ENCODE results near the gene CARD9.

The CARD9 gene

DNA sequence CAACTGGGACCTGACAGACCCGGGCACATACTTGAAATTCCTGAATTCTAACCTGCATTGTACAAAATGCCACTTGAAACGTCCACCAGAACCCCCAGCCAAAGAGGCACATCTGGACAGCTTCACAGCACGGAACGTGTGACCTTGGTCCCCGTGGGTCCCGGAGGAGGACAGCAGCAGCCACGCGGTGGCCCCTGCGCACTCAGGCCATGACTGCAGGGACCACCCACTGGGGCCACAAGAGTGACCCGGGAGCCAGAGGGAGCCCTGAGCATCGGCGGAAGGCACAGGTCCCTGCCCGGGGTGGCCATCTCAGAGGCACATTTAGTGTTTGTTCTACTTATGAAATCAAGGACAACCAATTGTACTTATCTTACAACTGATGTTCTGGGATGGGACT is 28.6 kb upstream of the CARD9 start:
- Histone ChIP-seq H2BK12ac (ENCODE audit: low read length) (no peak overlapping the region), H3K4me3 (ENCODE audit: low read length in 2 of 2) (peak overlapping the region in 1 of 2 donors; percentile 52), H3K9ac (ENCODE audit: low read depth, low read length, poor library complexity) (no peak overlapping the region), H3K4me1 (ENCODE audit: control insufficient read depth in 2 of 2, insufficient read depth in 1 of 2, low read depth in 1 of 2, low read length in 2 of 2) (peaks cover 8 to 15% of the 10 kb centered on the region in 2 donors), H4K8ac (ENCODE audit: low read depth, low read length) (no peak overlapping the region), H2AFZ (ENCODE audit: low read length) (no peak overlapping the region), H3K14ac (ENCODE audit: low read length) (no peak overlapping the region), H2BK5ac (ENCODE audit: low read length) (no peak overlapping the region), H3K79me1 (ENCODE audit: low read depth, low read length) (peaks cover 19% of the 10 kb centered on the region), H2AK5ac (ENCODE audit: low read depth, low read length) (no peak overlapping the region), H3K27me3 (ENCODE audit: control insufficient read depth in 3 of 3, insufficient read depth in 3 of 3, low read depth in 1 of 3, low read length in 3 of 3) (no peaks in the 10 kb centered on the region), H3K9me3 (replicated peaks in 1 of 2; ENCODE audit: control insufficient read depth in 2 of 2, insufficient read depth in 1 of 2, low read depth in 1 of 2, low read length in 2 of 2) (no peaks in the 10 kb centered on the region), H3K27ac (replicated peaks; ENCODE audit: low read length) (no peak overlapping the region), H3K4ac (ENCODE audit: low read length) (no peak overlapping the region), H4K91ac (ENCODE audit: low read depth, low read length, poor library complexity) (no peak overlapping the region), H2BK15ac (ENCODE audit: low read length) (no peak overlapping the region), H3K18ac (ENCODE audit: low read length) (no peak overlapping the region), H2BK120ac (ENCODE audit: low read depth, low read length) (no peak overlapping the region), H3K23ac (ENCODE audit: low read depth, low read length, poor library complexity) (no peak overlapping the region), H3K36me3 (replicated peaks in 1 of 2; ENCODE audit: control insufficient read depth in 2 of 2, insufficient read depth in 2 of 2, low read length in 2 of 2) (peaks cover 44 to 65% of the 10 kb centered on the region in 2 donors), H3K4me2 (ENCODE audit: insufficient read depth, low read length, poor library complexity, severe bottlenecking) (no peak overlapping the region)
- no CpG with 5 or more reads among the region's 13 CpGs for WGBS, 2 donors (ENCODE audit: extremely low coverage in 2 of 2, insufficient read length in 2 of 2, insufficient replicate concordance in 1 of 2)
- no peak for DNase-seq (ENCODE audit: low spot score)

- H3K36me3 ChIP-seq (replicated peaks in 1 of 2; ENCODE audit: control insufficient read depth in 2 of 2, insufficient read depth in 2 of 2, low read length in 2 of 2) = peaks cover 46 to 68% of the 10 kb centered on the region in 2 donors
- WGBS, 2 donors (ENCODE audit: extremely low coverage in 2 of 2, insufficient read length in 2 of 2, insufficient replicate concordance in 1 of 2) = no CpG with 5 or more reads among the region's 18 CpGs
Observed at GRCh38 chr9:136401173-136401922, 27.9 kb upstream of the CARD9 start.

GRCh38 chr9:136400038-136400834 is 26.8 kb upstream of the CARD9 start, which contains the start of gene SNAPC4:
Gene SNAPC4 (minus strand): TSS chr9:136400170. CDS start chr9:136398428, 1,742 bp downstream.
- no CpG with 5 or more reads among the region's 71 CpGs for WGBS, 2 donors (ENCODE audit: extremely low coverage in 2 of 2, insufficient read length in 2 of 2, insufficient replicate concordance in 1 of 2)
- Histone ChIP-seq H3K23ac (ENCODE audit: low read depth, low read length, poor library complexity) (peak within 1 kb of the TSS; percentile 97), H3K4me1 (ENCODE audit: control insufficient read depth in 2 of 2, insufficient read depth in 1 of 2, low read depth in 1 of 2, low read length in 2 of 2) (peaks cover 8 to 15% of the 10 kb centered on the region in 2 donors), H2AK5ac (ENCODE audit: low read depth, low read length) (peak within 1 kb of the TSS; percentile 97), H3K36me3 (replicated peaks in 1 of 2; ENCODE audit: control insufficient read depth in 2 of 2, insufficient read depth in 2 of 2, low read length in 2 of 2) (peaks cover 47 to 69% of the 10 kb centered on the region in 2 donors), H3K14ac (ENCODE audit: low read length) (peak within 1 kb of the TSS; percentile 89), H2AFZ (ENCODE audit: low read length) (peak within 1 kb of the TSS; percentile 84), H4K8ac (ENCODE audit: low read depth, low read length) (peak within 1 kb of the TSS; percentile 92), H4K91ac (ENCODE audit: low read depth, low read length, poor library complexity) (peak within 1 kb of the TSS; percentile 53), H2BK12ac (ENCODE audit: low read length) (peak within 1 kb of the TSS; percentile 90), H3K18ac (ENCODE audit: low read length) (peak within 1 kb of the TSS; percentile 94), H2BK15ac (ENCODE audit: low read length) (peak within 1 kb of the TSS; percentile 81), H3K27me3 (ENCODE audit: control insufficient read depth in 3 of 3, insufficient read depth in 3 of 3, low read depth in 1 of 3, low read length in 3 of 3) (no peaks in the 10 kb centered on the region), H3K9me3 (replicated peaks in 1 of 2; ENCODE audit: control insufficient read depth in 2 of 2, insufficient read depth in 1 of 2, low read depth in 1 of 2, low read length in 2 of 2) (no peaks in the 10 kb centered on the region), H2BK120ac (ENCODE audit: low read depth, low read length) (no peak within 1 kb of the TSS), H3K79me1 (ENCODE audit: low read depth, low read length) (peaks cover 22% of the 10 kb centered on the region), H3K9ac (ENCODE audit: low read depth, low read length, poor library complexity) (peak within 1 kb of the TSS; percentile 97), H3K4me2 (ENCODE audit: insufficient read depth, low read length, poor library complexity, severe bottlenecking) (peak within 1 kb of the TSS; percentile 99), H3K4me3 (ENCODE audit: low read length in 2 of 2) (peak within 1 kb of the TSS; percentile 94 to 99), H3K4ac (ENCODE audit: low read length) (peak within 1 kb of the TSS; percentile 84), H2BK5ac (ENCODE audit: low read length) (peak within 1 kb of the TSS; percentile 66), H3K27ac (replicated peaks; ENCODE audit: low read length) (no peak within 1 kb of the TSS)
- peak; percentile 89 for DNase-seq (ENCODE audit: low spot score)

More at GRCh38 chr9:136401173-136401922, 27.9 kb upstream of the CARD9 start:
- Histone ChIP-seq H2AFZ (ENCODE audit: low read length) (no peak overlapping the region), H2BK12ac (ENCODE audit: low read length) (no peak overlapping the region), H2AK5ac (ENCODE audit: low read depth, low read length) (peak overlapping the region; percentile 70), H4K91ac (ENCODE audit: low read depth, low read length, poor library complexity) (no peak overlapping the region), H2BK120ac (ENCODE audit: low read depth, low read length) (no peak overlapping the region), H4K8ac (ENCODE audit: low read depth, low read length) (no peak overlapping the region), H3K18ac (ENCODE audit: low read length) (no peak overlapping the region), H3K27ac (replicated peaks; ENCODE audit: low read length) (no peak overlapping the region), H3K79me1 (ENCODE audit: low read depth, low read length) (peaks cover 20% of the 10 kb centered on the region), H3K4me1 (ENCODE audit: control insufficient read depth in 2 of 2, insufficient read depth in 1 of 2, low read depth in 1 of 2, low read length in 2 of 2) (peaks cover 8 to 15% of the 10 kb centered on the region in 2 donors), H3K4me3 (ENCODE audit: low read length in 2 of 2) (no peak overlapping the region), H3K9ac (ENCODE audit: low read depth, low read length, poor library complexity) (no peak overlapping the region), H3K4ac (ENCODE audit: low read length) (no peak overlapping the region), H3K23ac (ENCODE audit: low read depth, low read length, poor library complexity) (peak overlapping the region; percentile 67), H2BK5ac (ENCODE audit: low read length) (no peak overlapping the region), H3K4me2 (ENCODE audit: insufficient read depth, low read length, poor library complexity, severe bottlenecking) (no peak overlapping the region), H3K9me3 (replicated peaks in 1 of 2; ENCODE audit: control insufficient read depth in 2 of 2, insufficient read depth in 1 of 2, low read depth in 1 of 2, low read length in 2 of 2) (no peaks in the 10 kb centered on the region), H3K14ac (ENCODE audit: low read length) (no peak overlapping the region), H2BK15ac (ENCODE audit: low read length) (no peak overlapping the region), H3K27me3 (ENCODE audit: control insufficient read depth in 3 of 3, insufficient read depth in 3 of 3, low read depth in 1 of 3, low read length in 3 of 3) (no peaks in the 10 kb centered on the region)
- no peak for DNase-seq (ENCODE audit: low spot score)
